Bronchial epithelial cell (primary cell): ENCODE measurements around the gene ANTXRL. TPM values are rescaled to one million over a fixed set of nuclear protein-coding genes. Genes with fewer than 3 reads are reported as not detected.

ENCODE experiments used
- DNase-seq: peaks from one replicate; pipeline ENCODE4 v3.0.0-alpha.2; 2010; ENCODE audit warnings: low read depth
- FAIRE-seq: peaks from 2 replicates; lab custom pipeline; 2011; peaks lifted over from hg19 to GRCh38; lab: Jason Lieb, UNC
- H3K27me3 ChIP-seq: 2 replicates; pipeline ENCODE4 v1.5.1; 2011; ENCODE audit warnings: low read length; ENCODE audit not compliant: control insufficient read depth, insufficient read depth
- H3K36me3 ChIP-seq: 2 replicates; pipeline ENCODE4 v1.5.1; 2011; ENCODE audit warnings: low read length; ENCODE audit not compliant: control insufficient read depth, insufficient read depth
- H3K4me3 ChIP-seq: 2 replicates; pipeline ENCODE4 v1.5.1; 2011; ENCODE audit warnings: mild to moderate bottlenecking, low read depth, low read length, control low read depth
- CTCF ChIP-seq: IDR thresholded peaks from 2 replicates; pipeline ENCODE4 v1.5.1; 2011; ENCODE audit warnings: mild to moderate bottlenecking, moderate library complexity, low read length, control low read depth, inconsistent platforms; ENCODE audit not compliant: insufficient read depth, severe bottlenecking
- total RNA-seq: library from RNA; depleted of rRNA; stranded (reverse); fragments of >200 nt; gene quantifications from 2 replicates; pipeline ENCODE4 v1.2.1, GENCODE V29; 2014

The ANTXRL gene
- total RNA-seq, 1 donor from 2014 or later: not detected

DNA sequence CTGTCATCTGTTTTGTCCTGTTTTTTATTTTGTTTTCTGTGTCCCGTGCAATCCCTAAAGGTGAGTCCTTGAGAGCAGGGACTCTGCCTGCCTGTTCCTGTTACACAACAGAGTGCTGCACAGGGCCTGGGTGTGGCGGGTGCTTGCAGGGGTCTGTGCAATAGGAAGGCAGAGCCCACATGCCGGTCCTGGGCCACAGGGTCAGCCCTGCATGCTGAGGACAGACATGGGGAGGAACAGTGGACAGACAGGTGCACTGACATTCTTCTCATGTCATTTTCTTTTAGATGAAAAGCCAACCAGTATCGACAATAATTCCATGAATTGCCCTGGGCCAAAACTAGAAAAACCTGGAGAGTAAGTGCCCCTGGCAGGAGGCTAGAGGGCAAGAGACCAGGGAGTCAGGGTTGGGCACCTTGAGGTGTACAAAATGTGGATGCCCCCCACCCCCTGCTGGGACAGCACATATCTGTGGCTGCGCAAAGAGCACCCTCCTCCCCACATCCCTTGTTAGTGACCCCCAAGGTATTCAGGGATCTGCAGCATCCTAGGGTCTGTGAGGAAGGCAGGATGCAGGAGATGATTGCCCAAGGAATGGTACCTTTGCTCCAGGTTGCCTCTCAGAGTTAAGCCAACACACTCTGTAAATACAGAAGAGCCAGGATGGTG, 19.9 kb downstream of the ANTXRL start:
- TF ChIP-seq CTCF: no peak
- no peaks in the 10 kb centered on the region for H3K36me3 ChIP-seq
- H3K4me3 ChIP-seq: no peak overlapping the region
- peaks cover 3% of the 10 kb centered on the region for H3K27me3 ChIP-seq
- DNase-seq (no peak), FAIRE-seq (no peak)

DNA sequence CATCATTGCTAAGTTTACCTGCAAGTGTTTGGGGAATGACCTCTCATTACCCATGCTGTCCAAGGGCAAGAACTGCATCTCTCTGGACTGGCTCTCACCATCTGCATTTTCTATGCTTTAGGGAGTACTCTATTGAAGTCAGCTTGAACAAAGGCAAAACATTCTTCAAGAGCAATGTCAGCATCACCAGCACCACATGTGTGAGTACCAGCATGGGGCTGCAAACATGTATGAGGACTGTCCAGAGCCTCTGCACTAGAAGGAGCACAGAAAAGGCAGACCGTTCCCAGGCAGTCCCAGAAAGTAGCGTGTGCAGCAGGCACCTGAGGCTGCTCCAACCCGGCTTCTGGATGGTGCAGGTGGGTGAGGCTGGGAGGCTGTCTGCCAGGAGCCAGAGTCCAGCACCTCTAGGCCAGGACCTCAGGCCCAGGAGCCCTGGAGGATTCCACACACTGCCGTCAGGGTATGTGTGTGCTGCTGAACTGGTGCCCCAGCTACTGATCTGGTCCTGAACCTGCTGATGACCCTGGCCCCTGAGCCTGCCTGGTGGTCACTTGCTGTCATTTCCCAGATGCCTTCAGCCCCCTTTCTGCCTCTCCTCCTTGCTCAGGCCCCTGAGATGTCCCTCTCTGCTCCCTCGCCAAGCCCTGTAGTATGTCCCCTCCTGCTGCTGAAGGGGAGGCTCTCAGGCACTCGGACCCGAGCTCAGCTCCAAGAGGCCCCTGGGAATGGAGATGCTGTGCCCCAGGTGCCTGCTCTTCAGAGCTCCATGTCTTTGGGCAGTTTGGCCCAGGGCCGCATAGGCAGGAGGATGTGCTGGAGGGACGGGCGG, 20.7 kb downstream of the ANTXRL start:
- TF ChIP-seq CTCF: no peak
- Histone ChIP-seq H3K4me3 (no peak overlapping the region), H3K27me3 (peaks cover 3% of the 10 kb centered on the region), H3K36me3 (no peaks in the 10 kb centered on the region)
- DNase-seq (no peak), FAIRE-seq (no peak)

DNA sequence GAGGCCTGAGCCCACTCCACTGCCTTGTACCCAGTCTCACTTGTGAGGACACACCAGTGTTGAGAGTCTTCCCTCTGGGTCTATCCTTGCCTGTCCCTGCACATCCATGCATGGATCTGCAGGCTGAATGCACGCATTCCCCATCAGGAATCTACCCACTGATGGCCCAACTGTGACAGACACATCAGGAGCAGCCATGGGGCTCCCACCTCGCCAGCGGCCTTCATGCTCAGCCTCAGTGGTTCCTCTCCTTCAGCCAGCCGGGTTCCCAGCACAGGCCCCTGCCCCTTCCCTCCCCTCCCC, 21.3 kb downstream of the ANTXRL start:
- FAIRE-seq: no peak
- no peaks in the 10 kb centered on the region for H3K36me3 ChIP-seq
- no peak for DNase-seq
- TF ChIP-seq CTCF: no peak
- peaks cover 3% of the 10 kb centered on the region for H3K27me3 ChIP-seq
- H3K4me3 ChIP-seq: no peak overlapping the region

DNA sequence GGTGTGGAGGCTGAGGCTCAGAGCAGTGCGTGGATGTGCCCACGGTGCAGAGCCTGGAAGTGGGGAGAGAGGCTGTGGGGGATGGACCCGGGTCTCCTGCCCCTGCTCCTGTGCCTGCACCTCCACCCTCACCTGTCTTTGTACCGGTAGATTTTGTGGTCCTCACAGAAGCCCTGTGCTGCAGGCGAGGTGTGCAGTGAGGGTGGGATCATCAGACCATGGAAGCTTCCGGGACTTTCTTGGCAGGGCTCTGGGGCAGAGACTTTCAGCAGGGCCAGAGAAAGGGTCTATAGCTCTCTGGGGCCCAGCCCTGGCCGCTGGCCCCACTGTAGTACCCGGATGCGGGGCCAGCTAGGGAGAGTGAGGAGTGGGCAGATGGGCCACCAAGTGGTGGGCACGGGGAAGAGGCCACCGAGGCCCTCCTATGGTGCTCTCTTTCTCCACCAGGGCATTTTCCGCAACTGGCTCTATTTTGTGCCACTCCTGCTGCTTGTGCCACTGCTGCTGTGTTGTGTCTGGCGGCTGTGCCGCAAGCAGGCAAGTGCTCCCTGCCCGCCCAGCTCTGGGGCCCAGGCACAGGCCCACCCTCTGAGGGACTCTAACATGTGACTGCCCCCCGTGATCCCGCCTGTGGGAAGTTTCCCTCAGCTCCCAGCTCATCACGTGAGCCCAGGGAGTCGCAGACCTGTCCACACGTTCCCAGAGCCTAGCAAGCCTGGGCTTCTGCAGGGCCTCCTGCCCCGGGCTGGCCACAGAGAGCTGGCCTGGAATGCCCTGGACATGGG, 22.1 kb downstream of the ANTXRL start:
- H3K36me3 ChIP-seq: no peaks in the 10 kb centered on the region
- H3K4me3 ChIP-seq: no peak overlapping the region
- FAIRE-seq: no peak
- no peak for TF ChIP-seq CTCF
- peaks cover 3% of the 10 kb centered on the region for H3K27me3 ChIP-seq
- no peak for DNase-seq

DNA sequence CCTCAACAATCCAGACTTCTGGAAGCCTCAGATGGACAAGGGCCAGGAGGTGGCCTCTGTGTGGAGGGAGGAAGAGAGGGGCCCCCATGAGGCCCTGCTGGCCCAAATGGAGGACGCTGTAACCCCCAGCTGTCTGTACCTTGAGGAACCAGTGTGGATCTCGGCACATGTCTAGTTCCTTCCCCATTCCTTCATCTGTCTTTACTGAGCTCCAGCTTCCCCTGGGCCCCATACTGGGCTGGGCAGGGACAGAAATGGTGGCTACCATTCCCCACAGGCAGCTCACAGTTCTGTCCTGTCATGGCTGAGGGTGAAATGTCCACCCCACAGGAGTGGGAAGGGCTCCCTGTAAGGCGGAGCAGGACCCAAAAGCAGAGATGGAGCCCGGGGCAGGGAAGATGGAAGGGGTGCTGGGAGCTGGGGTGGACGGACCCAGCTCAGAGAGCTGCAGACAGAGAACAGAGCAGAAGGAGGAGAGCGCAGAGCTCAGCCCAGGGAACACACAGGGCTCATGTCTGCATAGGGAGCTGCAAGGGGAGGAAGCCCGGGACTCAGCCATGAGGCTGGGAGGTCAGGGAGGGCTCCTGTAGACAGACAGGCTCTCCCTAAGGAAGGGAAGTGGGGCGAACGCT, 22.8 kb downstream of the ANTXRL start:
- Histone ChIP-seq H3K4me3 (no peak overlapping the region), H3K27me3 (peaks cover 3% of the 10 kb centered on the region), H3K36me3 (no peaks in the 10 kb centered on the region)
- DNase-seq: no peak
- FAIRE-seq: no peak
- no peak for TF ChIP-seq CTCF
